H9 (cell line): ENCODE results near the gene ARL5B. TPM values are rescaled to one million over a fixed set of nuclear protein-coding genes. Genes with fewer than 3 reads are reported as not detected.

Source experiments
- DNase-seq: peaks from one replicate; pipeline ENCODE4 v3.0.0-alpha.2; 2017
- H2AFZ ChIP-seq: one replicate; pipeline ENCODE4 v1.6.1; 2013; ENCODE audit warnings: mild to moderate bottlenecking, low read length, control low read depth, moderate library complexity
- H2AK5ac ChIP-seq: 2 replicates; pipeline ENCODE4 v1.6.1; 2013; ENCODE audit warnings: low read length, control low read depth, mixed read lengths; ENCODE audit not compliant: insufficient read length
- H2BK120ac ChIP-seq: one replicate; pipeline ENCODE4 v1.6.1; 2013; ENCODE audit warnings: low read depth, mild to moderate bottlenecking, low read length, control low read depth, inconsistent platforms; ENCODE audit not compliant: poor library complexity, severe bottlenecking
- H2BK12ac ChIP-seq: 2 replicates; pipeline ENCODE4 v1.6.1; 2013; ENCODE audit warnings: low read length, control low read depth, mixed read lengths, low read depth; ENCODE audit not compliant: insufficient read length
- H2BK15ac ChIP-seq: 2 replicates; pipeline ENCODE4 v1.6.1; 2013; ENCODE audit warnings: low read depth, low read length, control low read depth
- H2BK20ac ChIP-seq: one replicate; pipeline ENCODE4 v1.6.1; 2013; ENCODE audit warnings: low read depth, mild to moderate bottlenecking, low read length, control low read depth, inconsistent platforms; ENCODE audit not compliant: poor library complexity, severe bottlenecking
- H2BK5ac ChIP-seq: 2 replicates; pipeline ENCODE4 v1.6.1; 2013; ENCODE audit warnings: low read length, control low read depth, mixed read lengths; ENCODE audit not compliant: insufficient read length
- H3K14ac ChIP-seq: 2 replicates; pipeline ENCODE4 v1.6.1; 2013; ENCODE audit warnings: low read length, control low read depth; ENCODE audit not compliant: insufficient read depth
- H3K18ac ChIP-seq: 2 replicates; pipeline ENCODE4 v1.6.1; 2013; ENCODE audit warnings: low read depth, mild to moderate bottlenecking, mixed read lengths, low read length, control low read depth; ENCODE audit not compliant: insufficient read length
- H3K23ac ChIP-seq: 2 replicates; pipeline ENCODE4 v1.6.1; 2013; ENCODE audit warnings: low read length, control low read depth, mixed read lengths, low read depth; ENCODE audit not compliant: insufficient read length
- H3K23me2 ChIP-seq: 2 replicates; pipeline ENCODE4 v1.6.1; 2013; ENCODE audit warnings: low read depth, mild to moderate bottlenecking, mixed read lengths, low read length, control low read depth; ENCODE audit not compliant: insufficient read length, poor library complexity, severe bottlenecking
- H3K27ac ChIP-seq: 2 replicates; pipeline ENCODE4 v1.5.1; 2013; ENCODE audit warnings: low read length, control low read depth, mixed read lengths, low read depth; ENCODE audit not compliant: insufficient read length
- H3K27me3 ChIP-seq: 2 replicates; pipeline ENCODE4 v1.6.1; 2013; ENCODE audit warnings: low read length, control low read depth, inconsistent platforms; ENCODE audit not compliant: insufficient read depth
- H3K4ac ChIP-seq: 2 replicates; pipeline ENCODE4 v1.6.1; 2013; ENCODE audit warnings: low read depth, mild to moderate bottlenecking, control low read depth, inconsistent platforms, low read length, moderate library complexity
- H3K4me1 ChIP-seq: 2 replicates; pipeline ENCODE4 v1.6.1; 2013; ENCODE audit warnings: low read length, control low read depth, inconsistent platforms; ENCODE audit not compliant: insufficient read depth
- H3K4me2 ChIP-seq: 2 replicates; pipeline ENCODE4 v1.6.1; 2013; ENCODE audit warnings: low read length, control low read depth, mixed read lengths; ENCODE audit not compliant: insufficient read length, insufficient read depth
- H3K56ac ChIP-seq: 2 replicates; pipeline ENCODE4 v1.6.1; 2013; ENCODE audit warnings: low read depth, mild to moderate bottlenecking, mixed read lengths, low read length, control low read depth; ENCODE audit not compliant: insufficient read length
- H3K79me1 ChIP-seq: 2 replicates; pipeline ENCODE4 v1.6.1; 2013; ENCODE audit warnings: low read depth, mild to moderate bottlenecking, moderate library complexity, low read length, control low read depth, inconsistent platforms; ENCODE audit not compliant: insufficient read depth, poor library complexity, severe bottlenecking
- H3K79me2 ChIP-seq: 2 replicates; pipeline ENCODE4 v1.6.1; 2013; ENCODE audit warnings: low read length, control low read depth, inconsistent platforms; ENCODE audit not compliant: insufficient read depth
- H3K9ac ChIP-seq: 2 replicates; pipeline ENCODE4 v1.6.1; 2013; ENCODE audit warnings: low read length, control low read depth, mixed read lengths; ENCODE audit not compliant: insufficient read length; ENCODE audit errors: extremely low read depth
- H3K9me3 ChIP-seq: one replicate; pipeline ENCODE4 v1.6.1; 2013; ENCODE audit warnings: low read depth, low read length, inconsistent platforms; ENCODE audit not compliant: control insufficient read depth
- H3T11ph ChIP-seq: one replicate; pipeline ENCODE4 v1.6.1; 2013; ENCODE audit warnings: mild to moderate bottlenecking, low read length, control low read depth, inconsistent platforms
- H4K20me1 ChIP-seq: one replicate; pipeline ENCODE4 v1.6.1; 2013; ENCODE audit not compliant: control insufficient read depth, insufficient read length, insufficient read depth
- H4K5ac ChIP-seq: 2 replicates; pipeline ENCODE4 v1.6.1; 2013; ENCODE audit warnings: low read depth, mild to moderate bottlenecking, mixed read lengths, low read length, control low read depth; ENCODE audit not compliant: insufficient read length
- H4K8ac ChIP-seq: replicated peaks from 2 replicates; pipeline ENCODE4 v1.6.1; 2013; ENCODE audit warnings: low read length, control low read depth, mixed read lengths, low read depth; ENCODE audit not compliant: insufficient read length
- H4K91ac ChIP-seq: 2 replicates; pipeline ENCODE4 v1.6.1; 2013; ENCODE audit warnings: low read depth, mild to moderate bottlenecking, moderate library complexity, mixed read lengths, low read length, control low read depth; ENCODE audit not compliant: insufficient read length
- H3K27ac Mint-ChIP-seq, 3 experiments: 2 replicates in 2 of 3; 3 replicates in 1 of 3; pipeline ENCODE4 v1.8.0; 2020 to 2021; ENCODE audit warnings: mixed read lengths in 3 of 3, mild to moderate bottlenecking in 1 of 3, moderate library complexity in 1 of 3
- H3K27me3 Mint-ChIP-seq: 2 replicates; pipeline ENCODE4 v1.8.0; 2021; ENCODE audit warnings: low read depth, mild to moderate bottlenecking, moderate library complexity, mixed read lengths
- H3K36me3 Mint-ChIP-seq, 3 experiments: 2 replicates in 2 of 3; 3 replicates in 1 of 3; pipeline ENCODE4 v1.8.0; 2020 to 2021; ENCODE audit warnings: low read depth in 3 of 3, mixed read lengths in 3 of 3; ENCODE audit not compliant: insufficient read depth in 1 of 3
- H3K4me1 Mint-ChIP-seq, 2 experiments: 2 replicates each; pipeline ENCODE4 v1.8.0; 2020; ENCODE audit warnings: mixed read lengths in 2 of 2
- H3K4me3 Mint-ChIP-seq, 2 experiments: 2 replicates in 1 of 2; 3 replicates in 1 of 2; pipeline ENCODE4 v1.8.0; 2020 to 2021; ENCODE audit warnings: mild to moderate bottlenecking in 2 of 2, mixed read lengths in 2 of 2, moderate library complexity in 1 of 2
- H3K9me3 Mint-ChIP-seq, 2 experiments: 2 replicates in 1 of 2; 3 replicates in 1 of 2; pipeline ENCODE4 v1.8.0; 2020; ENCODE audit warnings: mild to moderate bottlenecking in 2 of 2, mixed read lengths in 2 of 2, moderate library complexity in 1 of 2
- WGBS: extraction: QIAGEN DNeasy Blood & Tissue Kit; methylation state at CpG from one replicate; pipeline ENCODE4 v1.1.7; 2013; ENCODE audit warnings: missing lambda C conversion rate, low lambda C conversion rate, mixed read lengths; ENCODE audit not compliant: insufficient read length; ENCODE audit errors: extremely low coverage; 5-methylcytosine and 5-hydroxymethylcytosine counted together
- total RNA-seq: library from RNA; stranded (reverse); gene quantifications from 2 replicates; pipeline ENCODE4 v1.2.1, GENCODE V29; 2021
- TF ChIP-seq, protein P1 (sequence below): fragments of 200-600 bp; sonication (generic); conservative IDR thresholded peaks from 3 replicates; pipeline ENCODE4 v1.8.0; 2021; ENCODE audit warnings: antibody characterized with exemption, mild to moderate bottlenecking

Gene ARL5B
- total RNA-seq, 1 experiment from 2014 or later: 33.9 TPM

GRCh38 chr10:18699849-18700840 is 40.9 kb downstream of the ARL5B start:
- no peak overlapping the region for H3T11ph ChIP-seq
- no peaks in the 10 kb centered on the region for H3K4me1 ChIP-seq
- no peak for DNase-seq
- no peak overlapping the region for H3K27ac ChIP-seq
- TF ChIP-seq, protein P1, sequence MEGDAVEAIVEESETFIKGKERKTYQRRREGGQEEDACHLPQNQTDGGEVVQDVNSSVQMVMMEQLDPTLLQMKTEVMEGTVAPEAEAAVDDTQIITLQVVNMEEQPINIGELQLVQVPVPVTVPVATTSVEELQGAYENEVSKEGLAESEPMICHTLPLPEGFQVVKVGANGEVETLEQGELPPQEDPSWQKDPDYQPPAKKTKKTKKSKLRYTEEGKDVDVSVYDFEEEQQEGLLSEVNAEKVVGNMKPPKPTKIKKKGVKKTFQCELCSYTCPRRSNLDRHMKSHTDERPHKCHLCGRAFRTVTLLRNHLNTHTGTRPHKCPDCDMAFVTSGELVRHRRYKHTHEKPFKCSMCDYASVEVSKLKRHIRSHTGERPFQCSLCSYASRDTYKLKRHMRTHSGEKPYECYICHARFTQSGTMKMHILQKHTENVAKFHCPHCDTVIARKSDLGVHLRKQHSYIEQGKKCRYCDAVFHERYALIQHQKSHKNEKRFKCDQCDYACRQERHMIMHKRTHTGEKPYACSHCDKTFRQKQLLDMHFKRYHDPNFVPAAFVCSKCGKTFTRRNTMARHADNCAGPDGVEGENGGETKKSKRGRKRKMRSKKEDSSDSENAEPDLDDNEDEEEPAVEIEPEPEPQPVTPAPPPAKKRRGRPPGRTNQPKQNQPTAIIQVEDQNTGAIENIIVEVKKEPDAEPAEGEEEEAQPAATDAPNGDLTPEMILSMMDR: no peak
- WGBS: no CpG with 5 or more reads among the region's 6 CpGs
- no peak overlapping the region for H2BK20ac ChIP-seq
- H3K14ac ChIP-seq: no peak overlapping the region
- H3K79me2 ChIP-seq: no peaks in the 10 kb centered on the region
- H3K4me1 Mint-ChIP-seq: no peaks in the 10 kb centered on the region
- H4K20me1 ChIP-seq: no peaks in the 10 kb centered on the region
- H3K36me3 Mint-ChIP-seq: peaks cover 0 to 7% (median 3%) of the 10 kb centered on the region in 3 experiments; a peak in 3 of 7 replicates
- no peak overlapping the region for H4K91ac ChIP-seq
- no peak overlapping the region for H2AK5ac ChIP-seq
- H3K9me3 ChIP-seq: no peaks in the 10 kb centered on the region
- H3K4me3 Mint-ChIP-seq: no peak overlapping the region
- no peak overlapping the region for H3K23ac ChIP-seq
- no peak overlapping the region for H2BK5ac ChIP-seq
- H2BK15ac ChIP-seq: no peak overlapping the region
- no peak overlapping the region for H2AFZ ChIP-seq
- H3K56ac ChIP-seq: no peak overlapping the region
- H3K4me2 ChIP-seq: no peak overlapping the region
- H3K9ac ChIP-seq: no peak overlapping the region
- peaks cover 2 to 5% of the 10 kb centered on the region in 2 experiments; a peak in 3 of 5 replicates for H3K9me3 Mint-ChIP-seq
- no peak overlapping the region for H3K18ac ChIP-seq
- no peaks in the 10 kb centered on the region for H3K23me2 ChIP-seq
- H3K79me1 ChIP-seq: no peaks in the 10 kb centered on the region
- H3K27me3 Mint-ChIP-seq: no peaks in the 10 kb centered on the region
- no peak overlapping the region for H4K8ac ChIP-seq
- no peaks in the 10 kb centered on the region for H3K27me3 ChIP-seq
- no peak overlapping the region for H3K4ac ChIP-seq
- H3K27ac Mint-ChIP-seq: no peak overlapping the region; a peak in 1 of 7 replicates
- H2BK12ac ChIP-seq: no peak overlapping the region
- H2BK120ac ChIP-seq: no peak overlapping the region
- no peak overlapping the region for H4K5ac ChIP-seq
